ENCODE results near the gene RASEF. TPM values are rescaled to one million over a fixed set of nuclear protein-coding genes. Genes with fewer than 3 reads are reported as not detected.

Gene RASEF
- total and polyA plus RNA-seq, 10 of the 15 experiments (the other 5 are each of a cell fraction or from before 2014, with no cell fraction given), result under 0.01 to 0.04 (median 0.01) TPM; not detected in 7

- Histone ChIP-seq H3K79me2 (ENCODE audit: control insufficient read depth, insufficient read depth, low read length) (no peaks in the 10 kb centered on the region), H3K4me2 (ENCODE audit: control insufficient read depth, insufficient read depth) (no peak overlapping the region), H3K4me1 (ENCODE audit: control insufficient read depth, insufficient read depth, low read length) (no peaks in the 10 kb centered on the region), H3K27me3 (replicated peaks in 1 of 2; ENCODE audit: control insufficient read depth in 2 of 2, insufficient read depth in 2 of 2, low read length in 1 of 2) (no peaks in the 10 kb centered on the region), H3K9ac (ENCODE audit: control insufficient read depth, insufficient read depth, low read length) (no peak overlapping the region), H3K36me3 (ENCODE audit: control insufficient read depth in 2 of 2, insufficient read depth in 2 of 2, low read length in 1 of 2) (no peaks in the 10 kb centered on the region), H4K20me1 (ENCODE audit: control insufficient read depth, insufficient read depth) (no peaks in the 10 kb centered on the region), H3K27ac (ENCODE audit: control insufficient read depth, insufficient read depth) (no peak overlapping the region), H3K9me3 (replicated peaks; ENCODE audit: control insufficient read depth, insufficient read depth, low read length) (no peaks in the 10 kb centered on the region), H2AFZ (ENCODE audit: control insufficient read depth, low read depth, low read length) (no peak overlapping the region), H3K4me3 (no peak overlapping the region)
- ChIA-PET POLR2A (no interaction called here), RAD21 (ENCODE audit: unreplicated experiment) (no interaction called here), CTCF (no interaction called here), SMC1A (ENCODE audit: uncharacterized antibody, unreplicated experiment) (no interaction called here)
- in situ Hi-C loops (cut with MboI), result no loop called here
- TF ChIP-seq KLF5 (IDR thresholded peaks at IDR 0.05; ENCODE audit: partially characterized antibody), result no peak
- TF ChIP-seq CBX3 (IDR thresholded peaks at IDR 0.05; ENCODE audit: borderline replicate concordance, low read depth), result no peak
- no peak for TF ChIP-seq ZNF274 (IDR thresholded peaks at IDR 0.05; ENCODE audit: insufficient read depth, insufficient read length)
- no peak for TF ChIP-seq DPF2 (IDR thresholded peaks at IDR 0.05)
- no peak for TF ChIP-seq ZNF217 (IDR thresholded peaks at IDR 0.05)
- TF ChIP-seq USF1 (IDR thresholded peaks at IDR 0.05; ENCODE audit: borderline replicate concordance, extremely low read length, insufficient read depth, low read depth, low read length), result no peak
- TF ChIP-seq SMAD1 (IDR thresholded peaks at IDR 0.05; ENCODE audit: low read depth, partially characterized antibody), result no peak
- intact Hi-C loops (cut with micrococcal nuclease; ENCODE audit: unreplicated experiment), result no loop called here
- ATAC-seq (no peak), DNase-seq (ENCODE audit: low read depth, low spot score) (no peak), FAIRE-seq (no peak)
- 42% methylated on average over 8 of the region's 8 CpGs for WGBS (ENCODE audit: insufficient coverage, insufficient replicate concordance, low lambda C conversion rate, missing lambda C conversion rate)
- no TSS peak for BruUV-seq (replicated peaks)
Measured at GRCh38 chr9:82993856-82994605, 68.9 kb downstream of the RASEF start.

DNA sequence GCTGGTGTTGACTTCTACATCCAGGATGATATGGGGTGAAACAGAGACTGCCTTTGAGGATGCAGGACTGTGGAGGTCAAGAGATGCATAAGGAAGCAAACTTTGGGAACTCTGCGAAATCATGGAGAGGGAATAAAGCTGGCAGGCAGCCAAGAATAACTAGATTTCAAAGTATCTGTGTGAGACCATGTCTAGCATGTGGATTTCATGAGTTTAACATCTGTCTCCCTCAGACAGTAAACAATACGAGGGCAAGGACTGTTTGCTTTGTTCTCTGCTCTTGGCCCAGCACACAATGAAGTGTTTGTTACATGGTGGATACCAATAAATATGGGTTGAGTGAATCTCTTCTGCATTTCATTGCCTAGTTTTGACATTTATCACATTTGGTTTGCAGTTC is 71.3 kb downstream of the RASEF start:
- FAIRE-seq (no peak), ATAC-seq (no peak), DNase-seq (ENCODE audit: low read depth, low spot score) (no peak)
- intact Hi-C loops (cut with micrococcal nuclease; ENCODE audit: unreplicated experiment), result no loop called here
- Histone ChIP-seq H4K20me1 (ENCODE audit: control insufficient read depth, insufficient read depth) (no peaks in the 10 kb centered on the region), H3K27ac (ENCODE audit: control insufficient read depth, insufficient read depth) (no peak overlapping the region), H3K4me2 (ENCODE audit: control insufficient read depth, insufficient read depth) (no peak overlapping the region), H3K9me3 (replicated peaks; ENCODE audit: control insufficient read depth, insufficient read depth, low read length) (no peaks in the 10 kb centered on the region), H2AFZ (ENCODE audit: control insufficient read depth, low read depth, low read length) (no peak overlapping the region), H3K4me3 (no peak overlapping the region), H3K27me3 (replicated peaks in 1 of 2; ENCODE audit: control insufficient read depth in 2 of 2, insufficient read depth in 2 of 2, low read length in 1 of 2) (no peaks in the 10 kb centered on the region), H3K4me1 (ENCODE audit: control insufficient read depth, insufficient read depth, low read length) (no peaks in the 10 kb centered on the region), H3K79me2 (ENCODE audit: control insufficient read depth, insufficient read depth, low read length) (no peaks in the 10 kb centered on the region), H3K9ac (ENCODE audit: control insufficient read depth, insufficient read depth, low read length) (no peak overlapping the region), H3K36me3 (ENCODE audit: control insufficient read depth in 2 of 2, insufficient read depth in 2 of 2, low read length in 1 of 2) (no peaks in the 10 kb centered on the region)
- TF ChIP-seq TBL1XR1 (IDR thresholded peaks at IDR 0.05; ENCODE audit: low read depth, low read length), result no peak
- no peak for TF ChIP-seq HDAC2 (IDR thresholded peaks at IDR 0.05)
- TF ChIP-seq E2F4 (IDR thresholded peaks at IDR 0.05; ENCODE audit: low read depth, low read length), result no peak
- TF ChIP-seq MXI1 (IDR thresholded peaks at IDR 0.05; ENCODE audit: low read depth, low read length), result no peak
- no peak for TF ChIP-seq EGR1 (IDR thresholded peaks at IDR 0.05; ENCODE audit: borderline replicate concordance in 1 of 2, low read depth in 2 of 2, low read length in 2 of 2)
- SMC1A ChIA-PET (ENCODE audit: uncharacterized antibody, unreplicated experiment), result no interaction called here
- no TSS peak for BruUV-seq (replicated peaks)
- CTCF ChIA-PET, result no interaction called here
- 0% methylated on average over 2 of the region's 2 CpGs for WGBS (ENCODE audit: insufficient coverage, insufficient replicate concordance, low lambda C conversion rate, missing lambda C conversion rate)
- RAD21 ChIA-PET (ENCODE audit: unreplicated experiment), result no interaction called here
- POLR2A ChIA-PET, result no interaction called here
- in situ Hi-C loops (cut with MboI), result no loop called here
